Smooth muscle cell (in vitro differentiated cells): ENCODE results near the gene ZMAT5. TPM values are rescaled to one million over a fixed set of nuclear protein-coding genes. Genes with fewer than 3 reads are reported as not detected.

Experiments used
- DNase-seq: peaks from one replicate; lab custom pipeline; 2025; ENCODE audit not compliant: unreplicated experiment; lab: John Stamatoyannopoulos, UW
- H2AFZ ChIP-seq: fragments of 200-600 bp; sonication (generic); 2 replicates; pipeline ENCODE4 v1.6.0; 2016; ENCODE audit warnings: antibody characterized with exemption, low read depth, mild to moderate bottlenecking
- H3F3A ChIP-seq: fragments of 200-600 bp; sonication (generic); 2 replicates; pipeline ENCODE4 v1.6.0; 2017; ENCODE audit warnings: antibody characterized with exemption, low read depth
- H3K27ac ChIP-seq: fragments of 200-600 bp; sonication (generic); 2 replicates; pipeline ENCODE4 v1.5.1; 2016; ENCODE audit warnings: low read depth, mild to moderate bottlenecking
- H3K27me3 ChIP-seq: fragments of 200-600 bp; sonication (generic); 2 replicates; pipeline ENCODE4 v1.6.1; 2016; ENCODE audit warnings: low read depth, mild to moderate bottlenecking
- H3K36me3 ChIP-seq: fragments of 200-600 bp; sonication (generic); 2 replicates; pipeline ENCODE4 v1.5.1; 2016; ENCODE audit warnings: low read depth
- H3K4me1 ChIP-seq: fragments of 200-600 bp; sonication (generic); 2 replicates; pipeline ENCODE4 v1.5.1; 2016; ENCODE audit warnings: low read depth
- H3K4me2 ChIP-seq: fragments of 200-600 bp; sonication (generic); 2 replicates; pipeline ENCODE4 v1.6.0; 2016; ENCODE audit warnings: mild to moderate bottlenecking
- H3K4me3 ChIP-seq: fragments of 200-600 bp; sonication (generic); 2 replicates; pipeline ENCODE4 v1.5.1; 2016; ENCODE audit warnings: mild to moderate bottlenecking
- H3K79me2 ChIP-seq: fragments of 200-600 bp; sonication (generic); 2 replicates; pipeline ENCODE4 v1.6.0; 2016; ENCODE audit warnings: low read depth, mild to moderate bottlenecking
- H3K9ac ChIP-seq: fragments of 200-600 bp; sonication (generic); 2 replicates; pipeline ENCODE4 v1.6.0; 2016; ENCODE audit warnings: low read depth
- H3K9me3 ChIP-seq: fragments of 200-600 bp; sonication (generic); replicated peaks from 2 replicates; pipeline ENCODE4 v1.5.1; 2016; ENCODE audit warnings: low read depth
- H4K20me1 ChIP-seq: fragments of 200-600 bp; sonication (generic); 2 replicates; pipeline ENCODE4 v1.6.0; 2016; ENCODE audit warnings: low read depth
- CTCF ChIP-seq: fragments of 200-600 bp; sonication (generic); IDR thresholded peaks from 2 replicates; pipeline ENCODE4 v1.5.1; 2017; ENCODE audit warnings: borderline replicate concordance, mild to moderate bottlenecking, antibody characterized with exemption; ENCODE audit not compliant: insufficient read depth, poor library complexity, severe bottlenecking
- WGBS: methylation state at CpG from one replicate; pipeline ENCODE4 v1.1.7; 2016; ENCODE audit warnings: low lambda C conversion rate; 5-methylcytosine and 5-hydroxymethylcytosine counted together
- polyA plus RNA-seq: library from polyadenylated mRNA; unstranded; fragments of >200 nt; fragmentation: Nextera tagmentation; extraction: Ambion mirVana; gene quantifications from 2 replicates; pipeline ENCODE4 v1.2.1, GENCODE V29; 2016
- total RNA-seq: library from RNA; depleted of rRNA; stranded (reverse); fragments of >200 nt; gene quantifications from 2 replicates; pipeline ENCODE4 v1.2.3, GENCODE V29; 2014

ZMAT5 gene
- total and polyA plus RNA-seq, 2 experiments from 2014 or later = 26.0 to 57.8 TPM

- H3K27ac ChIP-seq = no peak overlapping the region
- 85% methylated on average over 19 of the region's 19 CpGs for WGBS
- H3K9me3 ChIP-seq = no peaks in the 10 kb centered on the region
- H3K27me3 ChIP-seq = no peaks in the 10 kb centered on the region
- no peaks in the 10 kb centered on the region for H3K79me2 ChIP-seq
- H3K36me3 ChIP-seq = no peaks in the 10 kb centered on the region
- H3K4me3 ChIP-seq = no peak overlapping the region
- no peaks in the 10 kb centered on the region for H4K20me1 ChIP-seq
- H3K9ac ChIP-seq = no peak overlapping the region
- no peak overlapping the region for H3K4me2 ChIP-seq
- no peaks in the 10 kb centered on the region for H3F3A ChIP-seq
- DNase-seq = no peak
- no peak overlapping the region for H2AFZ ChIP-seq
- TF ChIP-seq CTCF = no peak
- no peaks in the 10 kb centered on the region for H3K4me1 ChIP-seq
Observed at GRCh38 chr22:29733362-29734201, 33.2 kb downstream of the ZMAT5 start.

- Histone ChIP-seq H3K79me2 (no peaks in the 10 kb centered on the region), H3K4me1 (no peaks in the 10 kb centered on the region), H3K9ac (no peak overlapping the region), H3K27me3 (no peaks in the 10 kb centered on the region), H3F3A (no peaks in the 10 kb centered on the region), H3K4me2 (no peak overlapping the region), H2AFZ (no peak overlapping the region), H3K27ac (no peak overlapping the region), H3K9me3 (no peaks in the 10 kb centered on the region), H3K4me3 (no peak overlapping the region), H4K20me1 (no peaks in the 10 kb centered on the region), H3K36me3 (no peaks in the 10 kb centered on the region)
- DNase-seq = no peak
- TF ChIP-seq CTCF = no peak
- WGBS = 95% methylated on average over 6 of the region's 6 CpGs
Observed at GRCh38 chr22:29732883-29733282, 33.9 kb downstream of the ZMAT5 start.

GRCh38 chr22:29731058-29731850, 35.6 kb downstream of the ZMAT5 start:
- no peak overlapping the region for H2AFZ ChIP-seq
- H3K27ac ChIP-seq = no peak overlapping the region
- no peaks in the 10 kb centered on the region for H3K36me3 ChIP-seq
- TF ChIP-seq CTCF = no peak
- H3K4me3 ChIP-seq = no peak overlapping the region
- no peak overlapping the region for H3K9ac ChIP-seq
- no peaks in the 10 kb centered on the region for H3K9me3 ChIP-seq
- 89% methylated on average over 18 of the region's 18 CpGs for WGBS
- no peak overlapping the region for H3K4me2 ChIP-seq
- H3K27me3 ChIP-seq = no peaks in the 10 kb centered on the region
- H3K4me1 ChIP-seq = no peaks in the 10 kb centered on the region
- H3F3A ChIP-seq = no peaks in the 10 kb centered on the region
- H3K79me2 ChIP-seq = no peaks in the 10 kb centered on the region
- DNase-seq = no peak
- H4K20me1 ChIP-seq = no peaks in the 10 kb centered on the region
